GM12878 (cell line): ENCODE measurements around the gene PPP1R3C.

Experiments used
- ATF2 ChIP-seq: IDR thresholded peaks from 2 replicates; pipeline ENCODE4 v1.6.1; 2012; ENCODE audit warnings: low read length, inconsistent platforms
- CEBPB ChIP-seq, 2 experiments: fragments of 150-350 bp in 1 of 2; IDR thresholded peaks; 2 replicates each; pipeline ENCODE4 v1.6.1; 2012 to 2014; ENCODE audit warnings: low read depth in 2 of 2, low read length in 2 of 2, borderline replicate concordance in 1 of 2, inconsistent platforms in 1 of 2
- CREM ChIP-seq: IDR thresholded peaks from 2 replicates; pipeline ENCODE4 v1.6.1; 2014; ENCODE audit warnings: antibody characterized with exemption, low read depth
- DPF2 ChIP-seq: fragments of 450-650 bp; IDR thresholded peaks from 2 replicates; pipeline ENCODE4 v1.6.1; 2017; ENCODE audit warnings: mild to moderate bottlenecking
- E2F8 ChIP-seq: fragments of 450-650 bp; IDR thresholded peaks from 2 replicates; pipeline ENCODE4 v1.6.1; 2018; ENCODE audit warnings: mild to moderate bottlenecking, low read depth, moderate library complexity; ENCODE audit not compliant: partially characterized antibody
- FOS ChIP-seq: IDR thresholded peaks from 3 replicates; pipeline ENCODE4 v1.6.1; 2011; ENCODE audit warnings: borderline replicate concordance; ENCODE audit not compliant: insufficient read length; ENCODE audit errors: extremely low read depth
- HSF1 ChIP-seq: fragments of 150-350 bp; IDR thresholded peaks from 2 replicates; pipeline ENCODE4 v1.6.1; 2014; ENCODE audit warnings: mild to moderate bottlenecking, low read depth, low read length
- JUNB ChIP-seq: IDR thresholded peaks from 2 replicates; pipeline ENCODE4 v1.6.1; 2016; ENCODE audit warnings: antibody characterized with exemption, mild to moderate bottlenecking
- MXI1 ChIP-seq: fragments of 150-350 bp; IDR thresholded peaks from 2 replicates; pipeline ENCODE4 v1.6.1; 2011; ENCODE audit warnings: low read depth, mild to moderate bottlenecking, inconsistent platforms, low read length, improper control_type of control experiment
- RCOR1 ChIP-seq: conservative IDR thresholded peaks from 2 replicates; pipeline ENCODE4 v1.6.1; 2012; ENCODE audit warnings: low read depth, low read length, improper control_type of control experiment
- SMC3 ChIP-seq: IDR thresholded peaks from 2 replicates; pipeline ENCODE4 v1.6.1; 2011; ENCODE audit warnings: low read length, improper control_type of control experiment, borderline replicate concordance
- YY1 ChIP-seq: IDR thresholded peaks from 2 replicates; pipeline ENCODE4 v1.6.1; 2011; ENCODE audit warnings: low read depth, mild to moderate bottlenecking, low read length
- ZZZ3 ChIP-seq: IDR thresholded peaks from 2 replicates; pipeline ENCODE4 v1.6.1; 2011; ENCODE audit warnings: low read depth; ENCODE audit not compliant: control insufficient read depth, insufficient read length
- TF ChIP-seq, protein P1 (sequence below), 3 experiments: IDR thresholded peaks in 2 of 3; conservative IDR thresholded peaks in 1 of 3; 2 replicates each; pipeline ENCODE4 v1.5.1; 2011; ENCODE audit warnings: low read depth in 3 of 3, low read length in 3 of 3, mild to moderate bottlenecking in 3 of 3, control low read depth in 2 of 3, moderate library complexity in 2 of 3, inconsistent platforms in 1 of 3, mixed read lengths in 1 of 3; ENCODE audit not compliant: control insufficient read depth in 2 of 3, insufficient read depth in 1 of 3; ENCODE audit errors: extremely low read depth in 1 of 3

- TF ChIP-seq RCOR1 (no peak), E2F8 (no peak), ZZZ3 (no peak), YY1 (no peak), CREM (no peak), CEBPB (IDR thresholded peaks at IDR 0.05; ENCODE audit: borderline replicate concordance in 1 of 2, low read depth in 2 of 2, low read length in 2 of 2) (no peak), HSF1 (no peak), SMC3 (no peak), ATF2 (no peak), MXI1 (no peak), FOS (no peak), DPF2 (no peak), JUNB (no peak)
- TF ChIP-seq, protein P1, sequence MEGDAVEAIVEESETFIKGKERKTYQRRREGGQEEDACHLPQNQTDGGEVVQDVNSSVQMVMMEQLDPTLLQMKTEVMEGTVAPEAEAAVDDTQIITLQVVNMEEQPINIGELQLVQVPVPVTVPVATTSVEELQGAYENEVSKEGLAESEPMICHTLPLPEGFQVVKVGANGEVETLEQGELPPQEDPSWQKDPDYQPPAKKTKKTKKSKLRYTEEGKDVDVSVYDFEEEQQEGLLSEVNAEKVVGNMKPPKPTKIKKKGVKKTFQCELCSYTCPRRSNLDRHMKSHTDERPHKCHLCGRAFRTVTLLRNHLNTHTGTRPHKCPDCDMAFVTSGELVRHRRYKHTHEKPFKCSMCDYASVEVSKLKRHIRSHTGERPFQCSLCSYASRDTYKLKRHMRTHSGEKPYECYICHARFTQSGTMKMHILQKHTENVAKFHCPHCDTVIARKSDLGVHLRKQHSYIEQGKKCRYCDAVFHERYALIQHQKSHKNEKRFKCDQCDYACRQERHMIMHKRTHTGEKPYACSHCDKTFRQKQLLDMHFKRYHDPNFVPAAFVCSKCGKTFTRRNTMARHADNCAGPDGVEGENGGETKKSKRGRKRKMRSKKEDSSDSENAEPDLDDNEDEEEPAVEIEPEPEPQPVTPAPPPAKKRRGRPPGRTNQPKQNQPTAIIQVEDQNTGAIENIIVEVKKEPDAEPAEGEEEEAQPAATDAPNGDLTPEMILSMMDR (IDR thresholded peaks at IDR 0.05 in 2 of 3, conservative IDR thresholded peaks at IDR 0.05 in 1 of 3; ENCODE audit: control insufficient read depth in 2 of 3, extremely low read depth in 1 of 3, insufficient read depth in 1 of 3, low read depth in 3 of 3, low read length in 3 of 3), result no peak
Observed at GRCh38 chr10:91624633-91625032, 8.2 kb downstream of the PPP1R3C start.
